Sigmoid colon (tissue), 7 donors: ENCODE data around the gene MCOLN1. TPM values are rescaled to one million over a fixed set of nuclear protein-coding genes. Genes with fewer than 3 reads are reported as not detected.

Experiments used
- DNase-seq: peaks from one replicate; pipeline ENCODE4 v3.0.0-alpha.2; 2019
- H3K27ac ChIP-seq, 4 donors: fragments of 200-600 bp; sonication (generic); one replicate each; pipeline ENCODE4 v1.5.1; 2016 to 2019; ENCODE audit warnings: mild to moderate bottlenecking in 1 of 4
- H3K27me3 ChIP-seq, 3 donors: fragments of 200-600 bp; sonication (generic); one replicate each; pipeline ENCODE4 v1.5.1; 2019; ENCODE audit warnings: mild to moderate bottlenecking in 1 of 3
- H3K36me3 ChIP-seq, 4 donors: fragments of 200-600 bp; sonication (generic); one replicate each; pipeline ENCODE4 v1.5.1; 2016 to 2019
- H3K4me1 ChIP-seq, 4 donors: fragments of 200-600 bp; sonication (generic); one replicate each; pipeline ENCODE4 v1.5.1; 2017 to 2019
- H3K4me3 ChIP-seq, 4 donors: fragments of 200-600 bp; sonication (generic); one replicate each; pipeline ENCODE4 v1.5.1; 2017 to 2019; ENCODE audit warnings: mild to moderate bottlenecking in 2 of 4, moderate library complexity in 1 of 4
- H3K9me3 ChIP-seq, 4 donors: fragments of 200-600 bp in 3 of 4; sonication (generic) in 3 of 4; one replicate each; pipeline versions ENCODE4 v1.5.1 to v1.6.1; 2013 to 2019
- CTCF ChIP-seq, 4 experiments: fragments of 450-650 bp in 3 of 4; fragments of 200-600 bp in 1 of 4; IDR thresholded peaks; one replicate each; pipeline ENCODE4 v1.5.1; 2016 to 2019; ENCODE audit warnings: antibody characterized with exemption in 4 of 4, mild to moderate bottlenecking in 3 of 4, moderate library complexity in 2 of 4
- EP300 ChIP-seq, 4 donors: sonication (generic); formaldehyde crosslinking; IDR thresholded peaks; one replicate each; pipeline ENCODE4 v1.6.1; 2017; ENCODE audit warnings: antibody characterized with exemption in 4 of 4
- POLR2AphosphoS5 ChIP-seq, 4 donors: sonication (generic); formaldehyde crosslinking; IDR thresholded peaks; one replicate each; pipeline ENCODE4 v1.6.1; 2017; ENCODE audit warnings: antibody characterized with exemption in 4 of 4
- WGBS, 2 donors: extraction: QIAGEN DNeasy Blood & Tissue Kit; methylation state at CpG; one replicate each; pipeline ENCODE4 v1.1.7; 2013; 5-methylcytosine and 5-hydroxymethylcytosine counted together
- intact Hi-C: fragments of 100-400 bp; cut with DNase I; formaldehyde crosslinking; loops from one replicate; pipeline ENCODE4 v1.15.1; 2023
- polyA plus RNA-seq, 3 donors: library from polyadenylated mRNA; stranded (reverse); fragments of 200-250 nt; gene quantifications; one replicate each; pipeline ENCODE4 v1.2.3, GENCODE V29; 2013
- total RNA-seq, 4 donors: library from RNA; depleted of rRNA; stranded (reverse); fragments of >200 nt; gene quantifications; one replicate each; pipeline ENCODE4 v1.1.0, GENCODE V29; 2016
- donor health status: healthy with polysubstance abuse.
- donor health status: Bipolar disorder and iron deficiency.
- donor health status: healthy.

MCOLN1 gene
- total and polyA plus RNA-seq, 7 donors: 15.5 to 23.7 (median 16.8) TPM

DNA sequence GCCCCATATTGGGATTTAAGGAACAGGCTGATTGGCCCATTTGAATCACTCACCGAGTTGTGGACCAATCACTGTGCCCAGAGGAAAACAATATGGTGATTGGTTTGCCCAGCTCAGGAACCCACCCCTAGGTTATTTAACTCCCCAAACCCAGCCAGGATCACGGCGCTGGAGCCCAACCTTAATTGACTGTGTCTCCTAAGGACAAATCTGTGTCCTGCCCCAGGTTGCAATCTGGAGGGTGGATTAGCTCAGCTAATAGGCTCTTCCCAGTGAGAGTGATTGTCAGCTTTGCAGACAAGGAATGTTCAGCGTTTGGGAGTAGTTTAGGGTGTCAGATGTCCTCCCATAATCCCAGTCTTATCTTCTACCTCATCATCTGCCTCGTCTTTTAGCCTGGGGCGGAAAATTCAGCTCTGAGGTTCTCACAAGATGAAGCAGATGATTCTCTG lies 10.0 kb upstream of the MCOLN1 start:
- Histone ChIP-seq H3K27ac (no peak overlapping the region), H3K27me3 (no peaks in the 10 kb centered on the region), H3K36me3 (no peaks in the 10 kb centered on the region), H3K4me1 (peaks cover 0 to 32% (median 26%) of the 10 kb centered on the region in 4 donors), H3K4me3 (no peak overlapping the region), H3K9me3 (peaks cover 0 to 2% (median 0%) of the 10 kb centered on the region in 4 donors)
- intact Hi-C loops: no loop called here
- TF ChIP-seq CTCF (IDR thresholded peaks at IDR 0.05) (no peak), EP300 (IDR thresholded peaks at IDR 0.05) (no peak), POLR2AphosphoS5 (IDR thresholded peaks at IDR 0.05) (no peak)
- no peak for DNase-seq
- 57 to 64% methylated on average over 6 of the region's 6 CpGs for WGBS, 2 donors

DNA sequence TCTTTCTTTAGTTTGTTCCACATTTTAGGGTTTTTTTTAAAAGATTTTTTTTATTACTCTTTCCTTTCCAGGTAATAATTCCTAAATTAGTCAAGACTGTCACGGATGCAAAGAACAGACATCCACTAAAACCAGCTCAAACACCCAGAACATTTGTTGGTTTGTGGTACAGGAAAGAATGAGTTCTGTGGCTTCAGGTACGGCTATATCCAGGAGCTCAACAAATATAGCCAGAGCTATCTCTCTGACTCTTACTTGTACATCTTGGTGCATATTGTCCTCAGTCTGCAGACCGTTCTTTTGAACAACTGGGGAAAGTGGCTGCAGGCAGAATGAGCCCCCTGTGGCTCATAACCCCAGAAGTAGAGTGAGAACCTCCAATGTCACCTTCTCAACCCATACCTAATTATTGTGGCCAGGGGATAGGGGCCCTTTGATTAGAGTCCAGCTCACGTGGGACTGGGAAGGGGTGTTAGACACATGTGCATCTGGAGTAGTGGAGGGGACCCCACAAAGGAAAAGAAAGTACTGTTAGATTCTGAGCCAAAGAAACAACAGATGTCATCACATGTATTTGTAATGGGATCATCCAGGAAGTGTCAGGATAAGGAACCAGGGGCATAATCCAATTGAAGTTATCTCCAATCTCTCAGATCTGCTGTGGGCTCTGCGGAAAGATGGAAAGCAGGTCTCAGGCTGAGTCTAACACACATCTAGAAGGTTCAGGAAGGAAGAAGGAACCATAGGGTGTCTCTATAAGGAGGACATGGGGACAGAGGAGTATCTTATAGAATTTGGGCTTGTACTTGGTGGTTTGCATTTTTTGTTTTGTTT lies 8.4 kb upstream of the MCOLN1 start:
- WGBS, 2 donors: 87 to 91% methylated on average over 5 of the region's 5 CpGs
- Histone ChIP-seq H3K27ac (peak overlapping the region; percentile 83 to 96 (median 94)), H3K27me3 (no peaks in the 10 kb centered on the region)

DNA sequence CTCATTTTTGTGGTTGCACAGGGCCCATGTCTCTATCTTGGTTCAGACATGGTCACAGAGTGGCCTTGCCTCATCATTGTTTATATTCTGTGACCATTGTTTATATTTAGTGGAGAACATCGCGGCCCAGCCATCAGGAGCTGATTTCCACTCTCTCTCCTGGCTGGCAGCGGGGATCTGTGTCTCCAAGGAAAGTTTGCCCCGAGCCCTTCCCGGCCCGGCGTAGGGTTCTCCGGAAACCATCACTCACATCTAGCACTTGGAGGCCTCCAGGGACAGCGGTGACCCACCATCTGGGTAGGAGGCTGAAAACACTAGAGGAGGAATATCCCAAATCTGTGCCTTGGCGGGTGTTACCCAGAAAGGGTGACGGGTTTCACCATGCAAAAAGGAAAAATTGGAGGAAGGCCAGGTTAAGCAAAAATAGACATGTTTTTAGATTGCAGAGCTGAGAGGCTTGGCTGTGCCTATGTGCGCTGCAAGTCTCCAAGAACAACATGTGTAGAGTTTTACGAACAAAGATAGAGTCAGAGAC lies 7.2 kb upstream of the MCOLN1 start:
- intact Hi-C loops: loop anchor here (2.0 kb wide), 1 partner anchor 26 kb away; the partner anchor contains the start of gene PEX11G
- peak overlapping the region; percentile 83 to 96 (median 94) for H3K27ac ChIP-seq
- peaks cover 0 to 2% (median 0%) of the 10 kb centered on the region in 4 donors for H3K9me3 ChIP-seq
- peak overlapping the region; percentile 30 to 91 (median 88) for H3K4me3 ChIP-seq
- 77 to 84% methylated on average over 13 of the region's 13 CpGs for WGBS, 2 donors
- H3K36me3 ChIP-seq: peaks cover 7 to 10% (median 9%) of the 10 kb centered on the region in 4 donors
- no peaks in the 10 kb centered on the region for H3K27me3 ChIP-seq
- TF ChIP-seq CTCF (IDR thresholded peaks at IDR 0.05) (no peak), POLR2AphosphoS5 (IDR thresholded peaks at IDR 0.05) (peak; percentile 74 to 87 (median 76)), EP300 (IDR thresholded peaks at IDR 0.05) (peak in 2 of 4 donors; percentile 61 to 94)
- DNase-seq: peak; percentile 92
- peaks cover 0 to 31% (median 28%) of the 10 kb centered on the region in 4 donors for H3K4me1 ChIP-seq

More for the DNA sequence above, 8.4 kb upstream of the MCOLN1 start:
- no peak for TF ChIP-seq EP300 (IDR thresholded peaks at IDR 0.05)
- no peak for TF ChIP-seq POLR2AphosphoS5 (IDR thresholded peaks at IDR 0.05)
- TF ChIP-seq CTCF (IDR thresholded peaks at IDR 0.05): no peak
- peaks cover 0 to 31% (median 28%) of the 10 kb centered on the region in 4 donors for H3K4me1 ChIP-seq
- no peaks in the 10 kb centered on the region for H3K36me3 ChIP-seq
- intact Hi-C loops: loop anchor here (2.0 kb wide), 1 partner anchor 25 kb away; the partner anchor contains the start of gene PEX11G
- H3K9me3 ChIP-seq: peaks cover 0 to 2% (median 0%) of the 10 kb centered on the region in 4 donors
- DNase-seq: no peak
- H3K4me3 ChIP-seq: no peak overlapping the region

- intact Hi-C loops: loop anchor here (2.0 kb wide), 1 partner anchor 27 kb away; the partner anchor contains the start of gene PEX11G
- H3K4me1 ChIP-seq: peaks cover 0 to 31% (median 28%) of the 10 kb centered on the region in 4 donors
- TF ChIP-seq POLR2AphosphoS5 (IDR thresholded peaks at IDR 0.05) (peak in 2 of 4 donors; percentile 32 to 40), EP300 (IDR thresholded peaks at IDR 0.05) (no peak)
- peak within 1 kb of the TSS; percentile 84 to 91 (median 88) for H3K4me3 ChIP-seq
- peak within 1 kb of the TSS; percentile 85 to 96 (median 94) for H3K27ac ChIP-seq
- peak; percentile 88 for DNase-seq
- 2% methylated on average over 33 of the region's 33 CpGs for WGBS, 2 donors
- H3K27me3 ChIP-seq: no peaks in the 10 kb centered on the region
- peaks cover 8 to 15% (median 9%) of the 10 kb centered on the region in 4 donors for H3K36me3 ChIP-seq
- no peaks in the 10 kb centered on the region for H3K9me3 ChIP-seq
Observed at GRCh38 chr19:7515645-7516151, 6.7 kb upstream of the MCOLN1 start, which contains the start of gene ZNF358. Gene ZNF358 (plus strand): TSS chr19:7516103. CDS start chr19:7519243, 3,140 bp downstream.
